SK-N-SH (cell line): ENCODE measurements around the gene CALML6.

Experiments used
- CHD2 ChIP-seq: fragments of 150-350 bp; IDR thresholded peaks from 2 replicates; pipeline ENCODE4 v1.6.1; 2018; ENCODE audit warnings: low read length; ENCODE audit not compliant: partially characterized antibody
- CTCF ChIP-seq: fragments of 200-600 bp; sonication (generic); IDR thresholded peaks from 2 replicates; pipeline ENCODE4 v1.6.1; 2017; ENCODE audit warnings: antibody characterized with exemption, mild to moderate bottlenecking, moderate library complexity
- GABPA ChIP-seq: IDR thresholded peaks from 2 replicates; pipeline ENCODE4 v1.4.0; 2012; ENCODE audit warnings: low read depth, mild to moderate bottlenecking
- NRF1 ChIP-seq: IDR thresholded peaks from 2 replicates; pipeline ENCODE4 v1.6.1; 2012; ENCODE audit warnings: low read depth, mild to moderate bottlenecking, low read length
- RAD21 ChIP-seq: IDR thresholded peaks from 2 replicates; pipeline ENCODE4 v1.6.1; 2012; ENCODE audit warnings: mild to moderate bottlenecking, low read length
- TEAD4 ChIP-seq: IDR thresholded peaks from 2 replicates; pipeline ENCODE4 v1.4.0; 2012; ENCODE audit warnings: mild to moderate bottlenecking, borderline replicate concordance; ENCODE audit not compliant: insufficient read depth

- TF ChIP-seq CHD2 (no peak), RAD21 (no peak), CTCF (no peak), GABPA (no peak), TEAD4 (no peak), NRF1 (no peak)
Measured at GRCh38 chr1:1941868-1942752, 27.1 kb downstream of the CALML6 start.
